ENCODE results near the gene ACOT6.
A peak's percentile ranks its signal among the peaks of the same experiment; 100 is the strongest.
"Not testable (repeated sequence)": the region's sequence is repeated elsewhere in the genome, so short reads cannot be mapped to it uniquely, and the experiment has no call there.

Gene ACOT6, protein sequence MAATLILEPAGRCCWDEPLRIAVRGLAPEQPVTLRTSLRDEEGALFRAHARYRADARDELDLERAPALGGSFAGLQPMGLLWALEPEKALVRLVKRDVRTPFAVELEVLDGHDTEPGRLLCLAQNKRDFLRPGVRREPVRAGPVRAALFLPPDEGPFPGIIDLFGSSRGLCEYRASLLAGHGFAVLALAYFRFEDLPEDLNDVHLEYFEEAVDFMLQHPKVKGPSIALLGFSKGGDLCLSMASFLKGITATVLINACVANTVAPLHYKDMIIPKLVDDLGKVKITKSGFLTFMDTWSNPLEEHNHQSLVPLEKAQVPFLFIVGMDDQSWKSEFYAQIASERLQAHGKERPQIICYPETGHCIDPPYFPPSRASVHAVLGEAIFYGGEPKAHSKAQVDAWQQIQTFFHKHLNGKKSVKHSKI

DNA sequence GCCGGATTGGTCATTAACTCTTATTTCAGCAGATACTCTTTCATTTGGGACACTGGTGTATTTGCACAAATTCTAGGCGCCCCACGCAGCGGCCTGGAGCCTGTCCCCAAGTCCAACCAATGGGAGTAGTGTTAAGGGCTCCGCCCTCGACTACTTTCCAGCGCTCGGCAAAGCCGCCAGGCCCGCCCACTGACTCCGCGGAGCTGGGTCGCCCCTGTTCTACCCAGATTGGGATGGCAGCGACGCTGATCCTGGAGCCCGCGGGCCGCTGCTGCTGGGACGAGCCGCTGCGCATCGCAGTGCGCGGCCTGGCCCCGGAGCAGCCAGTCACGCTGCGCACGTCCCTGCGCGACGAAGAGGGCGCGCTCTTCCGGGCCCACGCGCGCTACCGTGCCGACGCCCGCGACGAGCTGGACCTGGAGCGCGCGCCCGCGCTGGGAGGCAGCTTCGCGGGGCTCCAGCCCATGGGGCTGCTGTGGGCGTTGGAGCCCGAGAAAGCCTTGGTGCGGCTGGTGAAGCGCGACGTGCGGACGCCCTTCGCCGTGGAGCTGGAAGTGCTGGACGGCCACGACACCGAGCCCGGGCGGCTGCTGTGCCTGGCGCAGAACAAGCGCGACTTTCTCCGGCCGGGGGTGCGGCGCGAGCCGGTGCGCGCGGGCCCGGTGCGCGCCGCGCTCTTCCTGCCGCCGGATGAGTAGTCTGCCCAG is at the start of gene ACOT6:
TSS of gene ACOT6 (plus strand) at position 179 of the 707 bp plus-strand sequence. CDS start at position 234, 55 bp downstream.
- DNase-seq = peak; percentile 86

DNA sequence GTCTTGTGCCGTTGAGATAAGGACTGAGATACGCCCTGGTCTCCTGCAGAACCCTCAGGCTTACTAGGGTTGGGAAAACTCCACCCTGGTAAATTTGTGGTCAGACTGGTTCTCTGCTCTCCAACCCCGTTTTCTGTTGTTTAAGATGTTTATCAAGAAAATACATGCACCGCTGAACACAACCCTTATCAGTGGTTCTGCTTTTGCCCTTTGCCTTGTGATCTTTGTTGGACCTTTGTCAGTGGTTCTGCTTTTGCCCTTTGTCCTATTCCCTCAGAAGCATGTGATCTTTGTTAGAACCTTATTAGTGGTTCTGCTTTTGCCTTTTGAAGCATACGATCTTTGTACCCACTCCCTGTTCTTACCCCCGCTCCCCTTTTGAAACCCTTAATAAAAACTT is 49.6 kb upstream of the ACOT6 start:
- peak; percentile 58 for DNase-seq

DNA sequence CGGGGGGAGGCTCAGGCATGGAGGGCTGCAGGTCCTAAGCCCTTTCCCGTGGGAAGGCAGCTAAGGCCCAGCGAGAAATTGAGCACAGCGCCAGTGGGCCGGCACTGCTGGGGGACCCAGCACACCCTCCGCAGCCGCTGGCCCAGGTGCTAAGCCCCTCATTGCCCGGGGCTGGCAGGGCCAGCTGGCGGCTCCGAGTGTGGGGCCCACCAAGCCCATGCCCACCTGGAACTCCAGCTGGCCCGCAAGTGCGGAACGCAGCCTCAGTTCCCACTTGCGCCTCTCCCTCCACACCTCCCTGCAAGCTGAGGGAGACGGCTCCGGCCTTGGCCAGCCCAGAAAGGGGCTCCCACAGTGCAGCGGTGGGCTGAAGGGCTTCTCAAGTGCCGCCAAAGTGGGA is 45.9 kb upstream of the ACOT6 start:
- DNase-seq = not testable (repeated sequence)

DNA sequence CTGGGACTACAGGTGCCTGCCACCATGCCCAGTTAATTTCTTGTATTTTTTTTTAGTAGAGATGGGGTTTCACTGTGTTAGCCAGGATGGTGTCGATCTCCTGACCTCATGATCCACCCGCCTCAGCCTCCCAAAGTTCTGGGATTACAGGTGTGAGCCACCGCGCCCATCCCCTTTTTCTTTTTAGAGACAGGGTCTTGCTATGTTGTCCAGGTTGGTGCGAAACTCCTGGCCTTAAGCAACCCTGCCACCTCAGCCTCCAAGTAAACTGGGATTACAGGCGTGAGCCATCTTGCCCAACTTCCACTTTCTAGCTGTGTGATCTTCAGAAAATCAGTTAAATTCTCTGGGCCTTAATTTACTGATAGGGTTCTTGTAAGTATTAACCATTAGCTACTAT is 45.4 kb upstream of the ACOT6 start:
- DNase-seq = not testable (repeated sequence)

DNA sequence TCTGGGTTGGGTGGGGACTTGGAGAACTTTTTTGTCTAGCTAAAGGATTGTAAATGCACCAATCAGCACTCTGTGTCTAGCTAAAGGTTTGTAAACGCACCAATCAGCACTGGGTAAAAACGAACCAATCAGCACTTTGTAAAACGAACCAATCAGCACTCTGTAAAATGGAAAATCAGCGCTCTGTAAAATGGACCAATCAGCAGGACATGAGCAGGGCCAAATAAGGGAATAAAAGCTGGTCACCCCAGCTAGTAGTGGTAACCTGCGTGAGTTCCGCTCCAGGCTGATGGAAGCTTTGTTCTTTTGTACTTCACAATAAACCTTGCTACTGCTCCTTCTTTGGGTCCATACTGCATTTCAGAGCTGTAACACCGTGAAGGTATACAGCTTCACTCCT is 45.0 kb upstream of the ACOT6 start:
- DNase-seq = no peak

DNA sequence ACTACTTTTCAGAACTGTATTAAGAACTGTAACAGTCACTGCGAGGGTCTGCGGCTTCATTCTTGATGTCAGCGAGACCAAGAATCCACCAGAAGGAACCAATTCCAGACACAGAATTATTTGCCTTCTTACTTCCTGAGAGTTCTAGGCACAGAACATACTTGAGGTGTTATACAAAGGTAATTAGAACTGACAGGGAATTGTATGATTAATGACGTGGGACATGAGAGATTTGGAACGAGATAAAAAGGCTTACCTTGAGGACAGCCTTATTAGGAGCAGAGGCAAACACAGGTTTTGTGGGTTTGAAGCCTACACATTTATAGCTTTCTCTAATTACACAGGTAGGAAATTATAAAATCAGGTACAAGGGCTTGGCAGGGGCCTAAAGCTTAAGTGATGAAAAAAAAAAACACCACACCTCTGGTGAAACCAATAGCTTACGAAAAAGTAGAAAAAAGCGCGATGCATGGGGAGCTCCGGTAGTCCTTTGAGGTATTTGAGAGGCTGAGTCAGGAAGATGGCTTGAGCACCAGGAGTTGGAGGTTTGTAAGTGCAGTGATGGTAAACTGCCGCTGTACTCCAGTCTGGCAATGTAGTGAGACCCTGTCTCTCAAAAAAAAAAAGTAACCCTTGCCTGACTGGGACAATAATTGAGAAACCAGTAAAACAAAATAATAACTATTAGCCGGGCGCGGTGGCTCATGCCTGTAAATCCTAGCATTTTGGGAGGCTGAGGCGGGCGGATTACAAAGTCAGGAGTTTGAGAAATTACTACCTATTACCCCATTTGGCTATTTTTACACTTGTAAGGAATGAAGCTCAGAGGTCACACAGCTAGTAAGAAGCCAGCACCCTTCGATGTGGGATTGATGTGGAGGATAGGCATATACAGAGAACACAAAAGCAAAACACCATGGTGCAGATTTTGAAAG is 44.1 kb upstream of the ACOT6 start:
- no peak for DNase-seq

DNA sequence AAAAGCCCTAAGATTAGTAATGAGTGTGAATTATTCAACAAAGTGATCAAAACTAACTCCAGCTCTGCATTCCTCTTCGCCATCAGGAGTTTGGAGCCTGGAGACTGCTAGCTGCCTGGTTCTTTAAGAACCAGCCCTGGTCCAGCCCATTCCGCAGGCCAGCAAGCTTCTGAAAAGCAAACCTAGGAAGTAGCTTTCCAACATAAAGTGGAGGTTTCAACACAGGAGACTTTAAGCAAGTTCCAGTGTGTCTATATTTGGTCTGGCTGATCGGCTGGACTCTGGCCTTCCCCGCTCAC is 43.5 kb upstream of the ACOT6 start:
- not testable (repeated sequence) for DNase-seq

DNA sequence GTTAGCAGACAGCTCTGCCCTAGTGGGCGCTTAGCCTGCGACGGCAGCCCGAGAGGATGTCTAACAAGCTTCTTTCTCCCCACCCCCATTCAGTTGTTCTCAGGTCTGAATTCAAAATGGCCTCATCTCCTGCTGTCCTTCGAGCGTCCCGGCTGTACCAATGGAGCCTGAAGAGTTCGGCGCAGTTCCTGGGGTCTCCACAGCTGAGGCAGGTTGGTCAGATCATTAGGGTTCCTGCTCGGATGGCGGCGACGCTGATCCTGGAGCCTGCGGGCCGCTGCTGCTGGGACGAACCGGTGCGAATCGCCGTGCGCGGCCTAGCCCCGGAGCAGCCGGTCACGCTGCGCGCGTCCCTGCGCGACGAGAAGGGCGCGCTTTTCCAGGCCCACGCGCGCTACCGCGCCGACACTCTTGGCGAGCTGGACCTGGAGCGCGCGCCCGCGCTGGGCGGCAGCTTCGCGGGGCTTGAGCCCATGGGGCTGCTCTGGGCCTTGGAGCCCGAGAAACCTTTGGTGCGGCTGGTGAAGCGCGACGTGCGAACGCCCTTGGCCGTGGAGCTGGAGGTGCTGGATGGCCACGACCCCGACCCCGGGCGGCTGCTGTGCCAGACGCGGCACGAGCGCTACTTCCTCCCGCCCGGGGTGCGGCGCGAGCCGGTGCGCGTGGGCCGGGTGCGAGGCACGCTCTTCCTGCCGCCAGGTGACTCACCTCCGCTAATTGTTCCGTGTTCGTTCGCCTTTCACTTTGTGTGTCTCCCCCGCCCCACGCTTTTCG is 42.9 kb upstream of the ACOT6 start, which contains the start of gene ACOT2:
TSS of gene ACOT2 (plus strand) at position 29 of the 774 bp plus-strand sequence. CDS start at position 57, 28 bp downstream.
- DNase-seq = peak; percentile 86

DNA sequence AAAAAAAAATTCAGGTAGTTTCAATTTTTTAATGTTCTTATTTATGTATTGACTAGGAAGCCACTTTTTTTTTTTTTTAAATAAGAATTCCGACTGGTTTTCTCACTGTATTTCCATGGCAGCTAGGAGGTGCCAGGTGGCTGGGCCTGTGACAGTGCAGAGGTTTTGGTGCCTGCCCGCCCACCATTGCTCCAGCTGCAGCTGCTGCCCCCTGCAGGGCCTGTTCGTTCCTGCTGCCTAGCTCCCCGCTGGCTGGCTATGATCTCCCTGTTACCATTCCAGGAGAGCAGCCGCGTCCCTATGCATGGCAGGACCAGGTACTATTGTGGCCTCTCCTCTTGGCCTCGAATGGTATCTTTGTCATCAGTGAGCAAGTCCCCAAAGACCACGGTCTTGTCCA is 41.4 kb upstream of the ACOT6 start:
- peak; percentile 54 for DNase-seq

DNA sequence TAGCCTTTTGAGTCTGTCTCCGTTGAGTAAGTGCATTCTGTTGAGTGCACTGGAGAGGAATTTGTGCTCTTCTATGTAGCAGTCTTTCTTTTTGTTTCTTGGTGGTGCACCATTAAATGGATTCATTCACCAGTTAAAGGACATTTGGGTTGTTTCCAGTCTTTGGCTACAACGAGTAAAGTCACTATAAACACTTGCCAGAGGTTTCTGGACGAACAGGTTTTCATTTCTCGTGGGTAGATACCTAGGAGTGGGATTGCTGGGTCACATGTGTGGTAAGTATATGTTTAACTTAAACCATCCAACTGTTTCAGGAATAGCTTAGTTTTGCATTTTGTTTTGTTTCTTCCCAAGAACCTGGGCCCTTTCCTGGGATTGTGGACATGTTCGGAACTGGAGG is 39.3 kb upstream of the ACOT6 start:
- not testable (repeated sequence) for DNase-seq

DNA sequence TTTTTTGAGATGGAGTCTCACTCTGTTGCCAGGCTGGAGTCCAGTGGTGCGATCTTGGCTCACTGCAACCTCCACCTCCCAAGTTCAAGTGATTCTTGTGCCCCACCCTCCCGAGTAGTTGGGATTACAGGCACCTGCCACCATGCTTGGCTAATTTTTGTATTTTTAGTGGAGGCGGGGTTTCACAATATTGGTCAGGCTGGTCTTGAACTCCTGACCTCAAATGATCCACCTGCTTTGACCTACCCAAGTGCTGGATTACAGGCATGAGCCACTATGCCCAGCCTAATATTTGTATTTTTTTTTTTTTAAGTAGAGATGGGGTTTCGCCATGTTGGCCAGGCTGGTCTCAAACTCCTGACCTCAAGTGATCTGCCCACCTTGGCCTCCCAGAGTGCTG is 38.6 kb upstream of the ACOT6 start:
- not testable (repeated sequence) for DNase-seq

DNA sequence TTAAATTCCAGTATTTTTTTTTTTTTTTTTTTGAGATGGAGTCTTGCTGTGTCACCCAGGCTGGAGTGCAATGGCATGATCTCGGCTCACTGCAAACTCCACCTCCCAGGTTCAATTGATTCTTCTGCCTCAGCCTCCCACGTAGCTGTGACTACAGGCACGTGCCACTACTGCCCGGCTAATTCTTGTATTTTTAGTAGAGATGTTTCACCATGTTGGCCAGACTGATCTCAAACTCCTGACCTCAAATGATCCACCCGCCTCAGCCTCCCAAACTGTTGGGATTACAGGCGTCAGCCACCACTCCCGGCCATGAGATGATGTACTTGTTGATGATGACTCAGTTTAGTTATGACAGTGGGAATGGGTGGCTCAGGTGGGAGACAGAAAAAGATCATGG is 38.1 kb upstream of the ACOT6 start:
- not testable (repeated sequence) for DNase-seq

DNA sequence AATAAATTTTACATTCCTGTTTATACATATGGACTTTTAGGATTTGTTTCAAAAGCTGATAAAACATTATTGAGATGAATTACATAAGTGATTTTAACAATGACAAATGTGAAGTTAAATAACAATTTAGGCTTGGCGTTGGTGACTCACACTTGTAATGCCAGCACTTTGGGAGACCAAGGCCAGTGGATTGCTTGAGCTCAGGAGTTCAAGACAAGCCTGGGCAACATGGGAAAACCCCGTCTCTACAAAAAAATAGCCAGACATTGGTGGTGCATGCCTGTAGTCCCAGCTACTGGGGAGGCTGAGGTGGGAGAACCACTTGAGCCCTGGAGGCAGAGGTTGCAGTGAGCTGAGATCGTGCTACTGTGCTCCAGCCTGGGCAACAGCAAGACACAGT is 35.9 kb upstream of the ACOT6 start:
- DNase-seq = no peak

DNA sequence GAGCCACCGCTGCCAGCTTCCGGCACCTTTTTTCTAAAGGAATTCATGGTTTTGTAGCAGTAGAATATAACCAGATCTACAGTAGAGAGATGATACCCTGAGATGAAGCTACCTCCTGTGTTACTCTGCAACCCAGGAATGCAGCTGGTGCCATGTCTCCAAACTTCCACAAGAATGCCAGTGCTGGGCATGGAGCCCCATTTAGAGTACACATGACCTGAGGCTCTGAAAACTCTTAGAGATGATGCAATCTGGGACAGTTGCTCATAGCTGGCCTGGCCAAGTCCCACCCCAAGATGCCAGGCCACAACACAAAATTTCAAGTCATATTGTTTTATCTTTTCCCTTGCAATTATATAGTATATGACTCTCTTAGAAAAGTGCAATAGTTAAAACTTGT is 35.1 kb upstream of the ACOT6 start:
- DNase-seq = not testable (repeated sequence)

DNA sequence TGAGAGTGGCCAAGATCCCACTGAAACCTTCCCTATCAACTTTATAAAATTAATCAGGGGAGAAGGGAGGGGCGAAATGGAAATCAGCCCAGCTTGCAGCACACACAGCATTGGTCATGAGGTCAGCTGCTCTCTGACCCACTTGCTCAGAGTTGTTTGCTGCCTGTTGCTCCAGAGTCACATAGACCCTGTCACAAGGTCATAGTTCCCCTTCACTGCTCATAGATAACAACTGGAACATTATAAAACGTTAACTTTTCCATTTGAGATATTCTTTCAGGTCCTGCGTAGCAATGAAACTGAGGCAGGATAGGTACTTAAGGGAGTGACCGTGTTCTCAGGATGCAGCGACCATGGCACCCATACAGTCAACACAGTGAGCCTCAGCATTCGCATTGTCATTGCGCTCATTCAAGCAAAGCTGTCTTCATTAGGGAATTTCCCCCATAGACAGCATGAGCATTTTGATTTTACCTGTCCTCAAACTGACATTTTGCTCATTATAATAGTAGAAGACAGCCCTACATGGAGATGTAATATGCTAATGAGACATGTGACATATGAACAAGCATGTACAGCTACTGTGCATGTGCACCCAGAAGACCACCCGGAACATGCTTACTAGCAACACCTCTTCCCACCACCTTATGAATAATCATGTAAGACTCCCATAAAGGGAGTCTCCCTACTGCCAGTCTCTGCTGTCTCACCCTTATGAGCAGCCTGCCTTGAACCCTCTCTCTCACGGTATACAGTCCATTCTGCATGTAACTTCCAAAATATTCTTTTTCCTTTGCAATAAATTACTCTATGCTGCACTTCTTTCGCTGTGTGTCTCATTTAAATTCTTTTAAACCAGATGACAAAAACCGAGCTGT is 30.0 kb upstream of the ACOT6 start:
- not testable (repeated sequence) for DNase-seq

DNA sequence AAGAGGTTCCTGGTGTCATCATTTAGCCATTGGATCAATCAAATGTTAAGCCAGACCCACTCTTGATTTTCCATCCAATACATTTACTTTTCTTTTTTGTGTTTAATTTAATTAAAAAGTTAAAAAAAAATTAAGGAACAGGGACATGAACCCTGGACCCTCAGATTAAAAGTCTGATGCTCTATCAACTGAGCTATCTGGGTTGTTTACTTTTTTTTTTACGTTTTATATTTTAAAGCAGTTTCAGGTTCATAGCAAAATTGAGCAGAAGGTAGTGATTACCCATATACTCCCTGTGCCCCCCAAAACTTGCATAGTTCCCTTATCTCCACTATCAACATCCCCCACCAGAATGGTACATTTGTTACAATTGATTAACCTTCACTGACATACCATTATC is 23.6 kb upstream of the ACOT6 start:
- no peak for DNase-seq

DNA sequence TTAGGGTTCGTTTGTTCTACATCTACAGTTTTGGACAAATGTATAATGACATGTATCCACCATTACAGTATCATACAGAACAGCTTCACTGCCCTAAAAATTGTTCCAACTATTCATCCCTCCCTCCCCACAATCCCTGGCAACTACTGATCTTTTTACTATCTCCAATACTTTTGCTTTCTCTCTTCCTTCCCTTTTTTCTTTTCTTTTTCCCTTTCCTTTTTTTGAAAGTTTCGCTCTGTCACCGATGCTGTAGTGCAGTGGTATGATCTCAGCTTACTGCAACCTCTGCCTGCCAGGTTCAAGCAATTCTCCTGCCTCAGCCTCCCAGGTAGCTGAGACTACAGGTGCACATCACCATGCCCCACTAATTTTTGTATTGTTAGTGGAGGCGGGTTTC is 23.2 kb upstream of the ACOT6 start:
- DNase-seq = no peak

DNA sequence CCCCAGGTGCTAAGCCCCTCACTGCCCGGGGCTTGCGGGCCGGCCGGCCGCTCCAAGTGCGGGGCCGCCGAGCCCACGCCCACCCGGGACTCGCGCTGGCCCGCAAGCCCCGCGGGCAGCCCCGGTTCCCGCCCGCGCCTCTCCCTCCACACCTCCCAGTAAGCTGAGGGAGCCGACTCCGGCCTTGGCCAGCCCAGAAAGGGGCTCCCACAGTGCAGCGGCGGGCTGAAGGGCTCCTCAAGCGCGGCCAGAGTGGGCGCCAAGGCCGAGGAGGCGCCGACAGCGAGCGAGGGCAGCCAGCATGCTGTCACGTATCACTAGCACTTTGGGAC is 21.7 kb upstream of the ACOT6 start:
- not testable (repeated sequence) for DNase-seq

DNA sequence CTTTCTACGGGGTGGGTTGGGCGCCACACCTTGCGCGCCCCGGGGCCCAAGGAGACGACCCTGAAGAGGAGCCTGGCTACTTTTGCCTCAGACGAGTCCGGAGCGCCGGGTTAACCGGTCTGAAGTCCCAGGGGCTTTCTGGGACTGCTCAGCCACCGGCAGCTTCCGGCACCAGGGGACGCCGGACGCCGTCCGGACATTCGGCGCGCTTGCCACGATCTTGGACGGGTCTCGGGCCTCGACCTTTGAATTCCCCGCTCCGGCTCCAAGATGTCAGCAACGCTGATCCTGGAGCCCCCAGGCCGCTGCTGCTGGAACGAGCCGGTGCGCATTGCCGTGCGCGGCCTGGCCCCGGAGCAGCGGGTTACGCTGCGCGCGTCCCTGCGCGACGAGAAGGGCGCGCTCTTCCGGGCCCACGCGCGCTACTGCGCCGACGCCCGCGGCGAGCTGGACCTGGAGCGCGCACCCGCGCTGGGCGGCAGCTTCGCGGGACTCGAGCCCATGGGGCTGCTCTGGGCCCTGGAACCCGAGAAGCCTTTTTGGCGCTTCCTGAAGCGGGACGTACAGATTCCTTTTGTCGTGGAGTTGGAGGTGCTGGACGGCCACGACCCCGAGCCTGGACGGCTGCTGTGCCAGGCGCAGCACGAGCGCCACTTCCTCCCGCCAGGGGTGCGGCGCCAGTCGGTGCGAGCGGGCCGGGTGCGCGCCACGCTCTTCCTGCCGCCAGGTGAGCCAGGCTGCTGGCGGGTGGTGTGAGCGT is 20.4 kb upstream of the ACOT6 start, which contains the start of gene ACOT4:
TSS of gene ACOT4 (plus strand) at position 184 of the 760 bp plus-strand sequence. CDS start at position 271, 87 bp downstream.
- DNase-seq = peak; percentile 54

DNA sequence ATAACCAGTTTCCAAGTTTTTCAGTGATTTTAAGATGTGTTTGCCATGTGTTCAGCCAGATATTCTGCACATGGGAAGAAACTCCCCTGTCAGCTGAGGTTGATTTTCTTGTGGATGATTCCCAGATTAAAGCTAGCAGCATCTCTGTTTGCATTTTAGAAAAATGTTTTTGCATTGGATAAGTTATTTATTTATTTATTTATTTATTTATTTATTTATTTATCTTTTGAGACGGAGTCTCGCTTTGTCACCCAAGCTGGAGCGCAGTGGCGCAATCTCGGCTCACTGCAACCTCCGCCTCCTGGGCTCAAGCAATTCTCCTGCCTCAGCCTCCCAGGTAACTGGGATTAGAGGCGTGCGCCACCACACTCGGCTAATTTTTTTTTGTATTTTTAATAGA is 17.8 kb upstream of the ACOT6 start:
- DNase-seq = no peak

DNA sequence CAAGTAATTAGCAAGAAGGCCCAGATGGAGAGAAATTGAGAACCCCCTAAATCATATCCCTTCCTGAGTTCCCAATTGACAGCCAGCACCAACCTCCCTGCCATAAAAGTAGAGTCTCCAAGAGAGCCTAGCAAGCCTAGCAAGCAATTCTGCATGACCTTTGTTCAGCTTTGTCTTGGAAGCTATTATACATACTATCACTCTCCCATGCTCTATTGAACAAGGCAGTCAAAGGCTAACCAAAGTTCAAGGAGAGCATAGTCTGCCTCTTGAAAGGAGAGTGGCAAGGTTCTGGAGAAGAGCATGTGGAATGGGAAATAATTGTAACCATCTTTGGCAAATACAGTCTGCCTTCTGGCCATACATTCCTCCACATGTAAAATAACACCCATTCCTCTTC is 12.8 kb upstream of the ACOT6 start:
- no peak for DNase-seq
